Glutamatergic neuron (in vitro differentiated cells): ENCODE results near the gene SMG1. TPM values are rescaled to one million over a fixed set of nuclear protein-coding genes. Genes with fewer than 3 reads are reported as not detected.
"Not testable (repeated sequence)": the region's sequence is repeated elsewhere in the genome, so short reads cannot be mapped to it uniquely, and the experiment has no call there.

Experiments
- DNase-seq: peaks from one replicate; pipeline ENCODE4 v3.0.0; 2022
- H3K27ac Mint-ChIP-seq: one replicate; pipeline ENCODE4 v1.8.0; 2020; ENCODE audit warnings: mild to moderate bottlenecking, mixed read lengths, inconsistent platforms; ENCODE audit not compliant: unreplicated experiment
- H3K27me3 Mint-ChIP-seq: one replicate; pipeline ENCODE4 v1.8.0; 2020; ENCODE audit warnings: mild to moderate bottlenecking, moderate library complexity, mixed read lengths, inconsistent platforms; ENCODE audit not compliant: unreplicated experiment
- H3K36me3 Mint-ChIP-seq: one replicate; pipeline ENCODE4 v1.8.0; 2020; ENCODE audit warnings: mild to moderate bottlenecking, mixed read lengths, inconsistent platforms; ENCODE audit not compliant: unreplicated experiment
- H3K4me1 Mint-ChIP-seq: one replicate; pipeline ENCODE4 v1.8.0; 2020; ENCODE audit warnings: mild to moderate bottlenecking, low read depth, mixed read lengths, inconsistent platforms; ENCODE audit not compliant: unreplicated experiment
- H3K4me3 Mint-ChIP-seq: one replicate; pipeline ENCODE4 v1.8.0; 2020; ENCODE audit warnings: mild to moderate bottlenecking, mixed read lengths, inconsistent platforms; ENCODE audit not compliant: unreplicated experiment
- H3K9me3 Mint-ChIP-seq: one replicate; pipeline ENCODE4 v1.8.0; 2020; ENCODE audit warnings: mild to moderate bottlenecking, moderate library complexity, mixed read lengths, inconsistent platforms; ENCODE audit not compliant: unreplicated experiment
- total RNA-seq: library from RNA; stranded (reverse); fragmentation: NEBNext Ultra II Directional; extraction: Animal tissue kit (Norgen Biotek cat#: 25700); gene quantifications from one replicate; pipeline ENCODE4 v1.2.1, GENCODE V29; 2021; ENCODE audit not compliant: unreplicated experiment
- TF ChIP-seq, protein P1 (sequence below): fragments of 200-600 bp; sonication (generic); IDR thresholded peaks from one replicate; pipeline ENCODE4 v1.5.0; 2021; ENCODE audit not compliant: partially characterized antibody, unreplicated experiment

SMG1 gene
- total RNA-seq, 1 donor from 2014 or later = 82.1 TPM

GRCh38 chr16:18788828-18789514 lies 137.2 kb downstream of the SMG1 start:
- TF ChIP-seq, protein P1, sequence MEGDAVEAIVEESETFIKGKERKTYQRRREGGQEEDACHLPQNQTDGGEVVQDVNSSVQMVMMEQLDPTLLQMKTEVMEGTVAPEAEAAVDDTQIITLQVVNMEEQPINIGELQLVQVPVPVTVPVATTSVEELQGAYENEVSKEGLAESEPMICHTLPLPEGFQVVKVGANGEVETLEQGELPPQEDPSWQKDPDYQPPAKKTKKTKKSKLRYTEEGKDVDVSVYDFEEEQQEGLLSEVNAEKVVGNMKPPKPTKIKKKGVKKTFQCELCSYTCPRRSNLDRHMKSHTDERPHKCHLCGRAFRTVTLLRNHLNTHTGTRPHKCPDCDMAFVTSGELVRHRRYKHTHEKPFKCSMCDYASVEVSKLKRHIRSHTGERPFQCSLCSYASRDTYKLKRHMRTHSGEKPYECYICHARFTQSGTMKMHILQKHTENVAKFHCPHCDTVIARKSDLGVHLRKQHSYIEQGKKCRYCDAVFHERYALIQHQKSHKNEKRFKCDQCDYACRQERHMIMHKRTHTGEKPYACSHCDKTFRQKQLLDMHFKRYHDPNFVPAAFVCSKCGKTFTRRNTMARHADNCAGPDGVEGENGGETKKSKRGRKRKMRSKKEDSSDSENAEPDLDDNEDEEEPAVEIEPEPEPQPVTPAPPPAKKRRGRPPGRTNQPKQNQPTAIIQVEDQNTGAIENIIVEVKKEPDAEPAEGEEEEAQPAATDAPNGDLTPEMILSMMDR = no peak

DNA sequence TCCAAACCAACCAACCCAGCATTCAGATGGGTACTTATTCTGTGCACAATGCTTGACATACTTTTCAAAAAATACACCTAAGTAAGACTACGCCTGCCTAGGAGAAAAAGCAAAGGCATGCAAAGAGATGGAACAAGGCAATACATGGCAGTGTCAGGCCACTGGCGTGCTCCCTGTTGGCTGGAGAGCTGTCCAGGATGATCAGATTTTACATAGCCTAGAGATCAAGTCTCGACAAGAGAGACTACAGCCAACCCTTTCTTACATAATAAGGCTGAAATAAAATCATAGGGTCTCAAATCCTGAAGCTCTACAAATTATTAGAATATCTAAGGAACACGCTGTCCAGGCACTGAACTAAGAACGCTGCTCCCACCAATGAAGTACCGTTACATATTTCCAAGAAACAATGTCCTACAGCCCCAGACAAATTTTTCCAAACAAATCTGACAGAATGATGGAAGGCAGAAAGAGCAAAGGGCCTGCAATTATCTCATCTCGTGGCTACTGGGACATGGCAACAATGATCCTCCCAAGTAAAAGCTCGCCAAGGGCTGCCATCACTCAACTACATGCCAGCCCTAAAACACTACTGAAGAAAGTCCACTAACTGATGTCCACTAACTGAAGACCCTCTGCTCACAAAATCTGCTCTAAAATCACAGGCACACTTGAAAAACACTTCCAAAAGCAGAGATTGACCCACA lies 141.1 kb downstream of the SMG1 start:
- Mint-ChIP-seq H3K9me3 (peaks cover 8% of the 10 kb centered on the region), H3K36me3 (peaks cover 16% of the 10 kb centered on the region), H3K4me3 (no peak overlapping the region), H3K27me3 (no peaks in the 10 kb centered on the region), H3K27ac (peak overlapping the region; percentile 25), H3K4me1 (peaks cover 32% of the 10 kb centered on the region)
- DNase-seq = no peak
- TF ChIP-seq, protein P1 = no peak

More at GRCh38 chr16:18788828-18789514, 137.2 kb downstream of the SMG1 start:
- H3K4me1 Mint-ChIP-seq = peaks cover 32% of the 10 kb centered on the region
- no peak for DNase-seq
- peak overlapping the region; percentile 95 for H3K4me3 Mint-ChIP-seq
- H3K27ac Mint-ChIP-seq = peak overlapping the region; percentile 89
- H3K9me3 Mint-ChIP-seq = peaks cover 10% of the 10 kb centered on the region
- H3K27me3 Mint-ChIP-seq = no peaks in the 10 kb centered on the region
- H3K36me3 Mint-ChIP-seq = peaks cover 16% of the 10 kb centered on the region

DNA sequence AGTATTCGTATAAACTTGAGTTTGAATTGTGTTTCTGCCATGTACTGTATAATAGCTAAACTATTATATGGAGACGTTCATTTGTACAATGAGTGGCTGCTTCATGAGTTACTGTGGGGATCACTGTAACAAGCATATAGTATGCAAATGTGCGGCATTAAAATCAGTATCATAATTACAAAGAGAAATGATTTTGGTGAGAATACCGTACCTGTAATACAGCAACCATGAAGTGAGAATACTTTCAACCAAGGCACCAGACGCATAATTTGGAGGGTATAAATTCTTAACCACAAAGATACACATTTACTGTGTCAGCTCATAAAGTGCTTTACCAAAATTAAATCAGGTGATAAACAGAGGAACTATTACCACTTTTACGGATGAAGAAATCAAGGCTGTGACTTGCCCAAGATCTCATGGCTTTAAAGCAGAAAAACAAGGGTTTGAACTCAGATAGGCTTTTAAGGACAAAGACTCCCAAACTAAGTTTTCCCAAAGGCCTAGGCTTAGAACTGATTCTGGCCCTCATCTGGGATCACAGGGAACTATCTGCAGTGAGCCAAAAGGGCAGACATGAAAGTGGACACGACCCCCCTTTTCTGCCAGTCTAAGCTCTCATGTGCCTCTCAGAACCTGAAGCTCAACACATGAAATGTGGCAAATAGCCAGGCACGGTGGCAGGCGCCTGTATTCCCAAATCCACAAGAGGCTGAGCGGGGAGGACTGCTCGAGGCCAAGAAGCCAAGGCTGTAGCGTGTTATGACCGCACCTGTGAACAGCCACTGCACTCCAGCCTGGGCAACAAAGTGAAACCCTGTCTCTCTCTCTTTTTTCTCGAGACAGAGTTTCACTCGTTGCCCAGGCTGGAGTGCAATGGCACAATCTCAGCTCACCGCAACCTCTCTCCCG lies 142.5 kb downstream of the SMG1 start:
- H3K9me3 Mint-ChIP-seq = peaks cover under 1% of the 10 kb centered on the region
- no peak overlapping the region for H3K27ac Mint-ChIP-seq
- peaks cover 26% of the 10 kb centered on the region for H3K4me1 Mint-ChIP-seq
- H3K4me3 Mint-ChIP-seq = no peak overlapping the region
- H3K36me3 Mint-ChIP-seq = peaks cover 8% of the 10 kb centered on the region
- no peak for DNase-seq
- H3K27me3 Mint-ChIP-seq = no peaks in the 10 kb centered on the region
- TF ChIP-seq, protein P1 = no peak

GRCh38 chr16:18782697-18783429 lies 143.3 kb downstream of the SMG1 start:
- DNase-seq = no peak
- H3K4me3 Mint-ChIP-seq = no peak overlapping the region
- no peak overlapping the region for H3K27ac Mint-ChIP-seq
- H3K4me1 Mint-ChIP-seq = peaks cover 17% of the 10 kb centered on the region
- H3K27me3 Mint-ChIP-seq = no peaks in the 10 kb centered on the region
- peaks cover 6% of the 10 kb centered on the region for H3K36me3 Mint-ChIP-seq
- H3K9me3 Mint-ChIP-seq = no peaks in the 10 kb centered on the region
- TF ChIP-seq, protein P1 = no peak

GRCh38 chr16:18781232-18781631 lies 145.0 kb downstream of the SMG1 start:
- H3K9me3 Mint-ChIP-seq, H3K27me3 Mint-ChIP-seq, H3K4me1 Mint-ChIP-seq, H3K4me3 Mint-ChIP-seq, H3K27ac Mint-ChIP-seq, H3K36me3 Mint-ChIP-seq, DNase-seq: not testable (repeated sequence)

DNA sequence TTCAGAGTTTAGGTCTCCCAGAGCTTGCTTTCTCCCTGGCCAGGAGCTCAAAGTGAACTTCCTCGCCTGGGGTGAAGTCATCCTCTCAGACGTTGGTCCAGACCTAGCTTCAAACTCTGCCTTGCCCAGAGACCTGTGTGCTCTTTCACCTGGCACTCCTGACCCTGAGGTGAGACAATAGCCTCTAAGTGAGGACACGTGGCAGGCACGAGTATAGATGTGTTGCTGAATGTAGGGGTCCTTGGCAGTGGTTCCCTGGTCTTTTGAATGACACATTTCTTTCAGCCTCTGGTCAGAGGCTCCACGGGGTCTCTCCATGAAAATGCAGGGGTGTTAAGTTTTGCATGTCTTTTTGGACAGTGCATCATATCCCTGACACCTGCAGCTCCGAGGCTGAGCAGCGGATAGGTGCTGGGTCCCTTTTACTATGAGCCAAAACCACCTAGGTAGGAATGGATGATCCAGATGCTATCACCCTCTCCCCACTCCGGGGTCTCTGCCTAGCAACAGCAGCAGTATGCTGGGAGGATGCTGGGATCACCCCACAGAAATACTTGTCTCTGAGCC lies 145.7 kb downstream of the SMG1 start:
- not testable (repeated sequence) for H3K4me1 Mint-ChIP-seq, DNase-seq, H3K4me3 Mint-ChIP-seq, H3K9me3 Mint-ChIP-seq, H3K27ac Mint-ChIP-seq, H3K36me3 Mint-ChIP-seq, H3K27me3 Mint-ChIP-seq

DNA sequence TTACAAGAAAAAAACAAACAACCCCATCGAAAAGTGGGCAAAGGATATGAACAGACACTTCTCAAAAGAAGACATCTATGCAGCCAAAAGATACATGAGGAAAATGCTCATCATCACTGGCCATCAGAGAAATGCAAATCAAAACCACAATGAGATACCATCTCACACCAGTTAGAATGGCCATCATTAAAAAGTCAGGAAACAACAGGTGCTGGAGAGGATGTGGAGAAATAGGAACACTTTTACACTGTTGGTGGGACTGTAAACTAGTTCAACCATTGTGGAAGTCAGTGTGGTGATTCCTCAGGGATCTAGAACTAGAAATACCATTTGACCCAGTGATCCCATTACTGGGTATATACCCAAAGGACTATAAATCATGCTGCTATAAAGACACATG lies 148.5 kb downstream of the SMG1 start:
- not testable (repeated sequence) for H3K27me3 Mint-ChIP-seq, DNase-seq, H3K4me1 Mint-ChIP-seq, H3K36me3 Mint-ChIP-seq, H3K4me3 Mint-ChIP-seq, H3K27ac Mint-ChIP-seq, H3K9me3 Mint-ChIP-seq
